Activated gamma-delta T cell (primary cell): ENCODE results near the gene ENTPD8.

Experiments used
- DNase-seq: peaks from one replicate; lab custom pipeline; 2025; lab: John Stamatoyannopoulos, UW

The ENTPD8 gene

GRCh38 chr9:137447722-137448601, 6.8 kb upstream of the ENTPD8 start:
- DNase-seq: no peak

- no peak for DNase-seq
These were observed 5.8 kb upstream of the ENTPD8 start for GRCh38 chr9:137446851-137447471.

DNA sequence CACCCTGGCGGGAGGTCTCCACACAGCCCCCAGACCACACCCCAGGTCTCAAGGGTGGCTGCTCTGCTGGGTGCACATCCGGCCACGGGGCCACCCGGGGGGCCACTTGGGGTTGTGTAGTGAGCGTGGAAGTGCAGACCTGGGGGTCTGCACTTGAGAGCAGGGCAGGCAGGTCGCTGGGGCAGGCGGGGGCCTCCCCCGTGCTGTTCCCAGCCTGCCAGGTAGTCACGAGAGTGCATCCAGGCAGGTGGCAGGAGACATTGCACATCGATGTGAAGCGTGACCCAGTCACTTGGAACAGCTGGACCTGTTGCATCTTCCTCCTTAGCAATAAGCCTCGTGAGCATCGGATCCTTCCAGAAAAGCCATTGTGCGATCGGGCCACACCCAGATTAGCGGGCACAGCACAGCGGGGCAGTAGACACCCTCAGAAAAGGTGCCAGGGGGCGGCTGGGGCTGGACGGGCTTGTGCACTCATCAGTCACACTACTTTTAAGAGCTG, 4.8 kb upstream of the ENTPD8 start:
- DNase-seq: no peak

- no peak for DNase-seq
These were observed 4.2 kb upstream of the ENTPD8 start for GRCh38 chr9:137445275-137445807.

DNA sequence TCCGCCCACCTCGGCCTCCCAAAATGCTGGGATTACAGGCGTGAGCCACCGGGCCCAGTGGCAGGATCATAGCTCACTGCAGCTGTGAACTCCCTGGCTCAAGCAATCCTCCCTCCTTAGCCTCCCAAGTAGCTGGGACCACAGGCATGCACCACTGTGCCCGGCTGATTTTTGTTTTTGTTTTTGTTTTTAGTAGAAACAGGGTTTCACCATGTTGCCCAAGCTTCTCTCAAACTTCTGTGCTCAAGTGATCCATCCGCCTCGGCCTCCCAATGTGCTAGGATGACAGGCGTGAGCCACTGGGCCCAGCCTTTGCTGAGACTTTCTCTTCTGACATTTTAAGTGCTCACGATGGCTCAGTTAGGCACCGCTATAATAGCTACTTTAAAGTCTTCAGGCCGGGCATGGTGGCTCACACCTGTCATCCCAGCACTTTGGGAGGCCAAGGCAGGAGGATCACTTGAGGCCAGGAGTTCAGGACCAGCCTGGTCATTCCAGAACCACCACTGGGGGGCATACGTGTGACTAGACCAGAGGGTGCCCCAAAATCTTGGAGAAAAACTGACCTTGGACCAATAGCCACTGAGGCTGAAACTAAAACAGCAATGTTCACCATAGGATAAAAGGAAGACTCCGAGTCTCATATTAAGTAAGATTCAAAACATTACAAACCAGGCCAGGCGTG, 3.1 kb upstream of the ENTPD8 start:
- no peak for DNase-seq

GRCh38 chr9:137441935-137442321, 771 bp upstream of the ENTPD8 start:
- DNase-seq: no peak

DNA sequence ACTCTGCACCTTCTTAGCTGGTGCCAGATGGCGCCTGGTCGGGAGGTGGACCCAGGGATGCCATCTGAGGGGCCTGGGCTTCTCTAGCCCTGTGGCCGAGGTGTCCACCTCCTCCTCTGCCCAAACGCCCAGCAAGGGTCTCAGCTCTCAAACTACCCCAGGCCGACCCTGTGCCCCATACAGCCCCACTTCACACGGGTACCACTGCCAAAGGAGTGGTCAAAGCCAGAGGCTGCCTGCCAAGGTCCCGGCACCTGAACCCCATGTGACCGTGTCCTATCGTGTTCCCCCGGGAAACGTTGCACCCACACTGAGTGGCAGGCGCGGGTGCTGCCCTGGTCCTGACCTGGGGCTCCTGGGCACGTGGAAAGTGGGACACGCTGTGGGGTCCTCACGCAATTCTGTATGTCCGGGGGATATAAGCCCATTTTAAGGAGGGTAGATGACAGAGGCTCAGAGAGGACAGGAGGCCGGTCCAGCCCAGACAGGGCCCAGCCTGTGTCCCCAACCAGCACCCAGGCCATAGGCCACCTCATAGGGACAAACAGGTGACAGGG, 1.9 kb downstream of the ENTPD8 start:
- no peak for DNase-seq

- no peak for DNase-seq
These were observed 2.5 kb downstream of the ENTPD8 start for GRCh38 chr9:137438591-137439157.

DNA sequence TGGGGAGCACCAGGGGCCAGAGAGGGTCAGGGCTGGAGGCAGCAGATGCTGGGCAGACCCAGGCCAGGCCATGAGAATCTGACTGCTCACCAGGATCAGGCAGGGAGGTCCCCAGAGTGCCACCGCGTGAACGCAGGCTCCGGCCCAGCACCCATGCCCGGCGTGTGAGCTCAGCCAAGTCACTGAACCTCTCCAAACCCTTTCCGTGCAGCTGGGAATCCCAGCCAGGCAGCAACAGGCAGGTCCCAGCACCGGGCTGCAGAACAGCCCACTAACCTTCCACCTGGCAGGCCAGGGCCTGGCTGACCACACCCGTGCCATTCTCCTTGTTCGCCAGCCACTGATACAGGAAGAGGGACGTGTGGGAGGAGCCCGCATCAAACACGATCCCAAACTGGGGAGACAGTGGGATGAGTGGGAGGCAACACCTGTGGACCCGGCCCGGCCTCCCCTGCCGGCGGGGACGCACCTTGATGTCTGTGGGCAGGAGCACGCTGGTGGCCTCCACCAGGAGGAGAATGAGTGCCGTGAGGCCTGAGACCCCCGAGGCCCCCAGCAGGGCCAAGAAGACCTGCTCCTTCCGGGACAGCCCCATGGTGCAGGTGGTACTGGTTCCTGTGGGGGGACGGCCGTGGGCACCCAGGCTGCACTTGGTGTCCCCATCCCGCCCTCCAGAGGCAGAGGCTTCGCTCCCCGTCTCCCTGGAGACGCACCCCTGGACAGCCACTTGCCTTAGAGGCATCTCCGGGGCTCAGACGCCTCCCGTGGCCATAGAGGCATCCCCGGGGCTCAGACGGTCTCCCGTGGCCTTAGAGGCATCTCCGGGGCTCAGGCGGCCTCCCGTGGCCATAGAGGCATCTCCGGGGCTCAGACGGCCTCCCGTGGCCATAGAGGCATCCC, 3.2 kb downstream of the ENTPD8 start:
- no peak for DNase-seq

- DNase-seq: no peak
These were observed 4.2 kb downstream of the ENTPD8 start for GRCh38 chr9:137436761-137437600.

GRCh38 chr9:137435980-137436760, 5.0 kb downstream of the ENTPD8 start:
- no peak for DNase-seq

- no peak for DNase-seq
These were observed 5.7 kb downstream of the ENTPD8 start for GRCh38 chr9:137435381-137435891.

DNA sequence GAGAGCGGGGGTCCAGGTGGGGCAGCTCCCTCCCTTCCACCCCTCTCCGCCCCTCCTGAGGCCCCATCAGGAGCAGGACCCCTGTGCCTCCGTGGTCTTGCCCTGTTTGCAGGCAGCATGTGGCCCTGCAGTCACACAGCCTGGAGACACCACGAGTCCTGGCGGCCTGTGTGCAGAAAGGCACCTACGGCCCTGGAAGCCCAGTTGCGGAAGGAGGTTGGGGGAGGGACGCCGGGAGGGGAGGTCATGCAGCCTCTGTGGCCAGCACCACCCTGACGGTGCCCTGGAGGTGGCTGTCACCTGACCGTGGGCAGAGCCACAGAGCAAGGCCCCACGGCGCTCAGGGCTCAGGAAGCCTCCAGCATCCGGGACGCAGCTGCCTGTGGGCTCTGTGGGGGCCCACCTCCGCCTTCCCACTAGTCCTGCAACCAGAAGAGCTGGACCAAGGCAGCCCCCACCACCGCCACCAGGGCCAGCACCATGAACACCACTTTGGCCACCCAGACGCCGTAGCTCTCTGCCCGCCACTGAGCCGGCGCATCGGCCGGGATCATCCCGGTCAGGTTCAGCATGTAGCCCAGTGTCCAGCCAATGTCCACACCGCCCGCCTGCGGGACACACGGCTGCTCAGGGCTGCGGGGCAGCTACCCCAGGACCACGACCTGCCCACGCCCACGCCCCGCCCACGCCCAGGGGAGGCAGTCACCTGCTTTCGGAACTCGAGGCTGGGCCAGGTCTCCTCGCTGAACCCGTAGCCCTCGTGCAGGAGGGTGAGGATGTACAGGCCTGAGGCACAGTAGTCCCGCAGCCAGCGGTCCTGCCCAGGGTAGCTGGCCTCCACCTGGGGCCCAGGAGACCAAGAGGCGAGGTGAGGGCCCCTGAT, 6.4 kb downstream of the ENTPD8 start:
- no peak for DNase-seq

GRCh38 chr9:137433916-137434431, 7.2 kb downstream of the ENTPD8 start:
- DNase-seq: no peak

GRCh38 chr9:137433349-137433915, 7.7 kb downstream of the ENTPD8 start:
- no peak for DNase-seq

- no peak for DNase-seq
These were observed 8.3 kb downstream of the ENTPD8 start for GRCh38 chr9:137432687-137433348.
